Endothelial cell of umbilical vein (primary cell): Measurements from ENCODE around the gene KCNC1. TPM values are rescaled to one million over a fixed set of nuclear protein-coding genes. Genes with fewer than 3 reads are reported as not detected.

Source experiments
- BruUV-seq: library from RNA; stranded (reverse); fragments of 400-500 nt; replicated peaks from 2 replicates; lab custom pipeline; 2021; lab: Mats Ljungman, UMichigan
- CTCF ChIA-PET: fragments of 300-600, 350-600 bp; sonication (Branson Sonifier 250); formaldehyde crosslinking; loops from one replicate; lab custom pipeline; 2021; ENCODE audit warnings: antibody characterized with exemption, inconsistent platforms; lab: Charles Lee
- POLR2A ChIA-PET: fragments of 300-600, 350-600 bp; sonication (Branson Sonifier 250); formaldehyde crosslinking; loops from one replicate; lab custom pipeline; 2021; ENCODE audit warnings: antibody characterized with exemption, inconsistent platforms; lab: Charles Lee
- DNase-seq: peaks from one replicate; pipeline ENCODE4 v3.0.0-alpha.2; 2011; ENCODE audit warnings: low read depth, low spot score
- FAIRE-seq: peaks from 2 replicates; lab custom pipeline; 2011; peaks lifted over from hg19 to GRCh38; lab: Jason Lieb, UNC
- H2AFZ ChIP-seq: 2 replicates; pipeline ENCODE4 v1.6.0; 2012; ENCODE audit warnings: low read depth, low read length, control low read depth, inconsistent platforms
- H3K27ac ChIP-seq: 2 replicates; pipeline ENCODE4 v1.5.1; 2011; ENCODE audit warnings: low read depth, mild to moderate bottlenecking, control low read depth, low read length, moderate library complexity; ENCODE audit not compliant: insufficient read depth
- H3K27me3 ChIP-seq, 2 experiments: 2 replicates each; pipeline versions ENCODE4 v1.6.0 to v1.6.1; 2011; ENCODE audit warnings: low read length in 2 of 2, mixed read lengths in 1 of 2; ENCODE audit not compliant: control insufficient read depth in 2 of 2, insufficient read depth in 2 of 2
- H3K36me3 ChIP-seq, 2 experiments: 2 replicates in 1 of 2; 3 replicates in 1 of 2; pipeline ENCODE4 v1.5.1; 2011; ENCODE audit warnings: low read length in 2 of 2, mild to moderate bottlenecking in 1 of 2, moderate library complexity in 1 of 2; ENCODE audit not compliant: control insufficient read depth in 2 of 2, insufficient read depth in 2 of 2; ENCODE audit errors: extremely low read depth in 1 of 2
- H3K4me1 ChIP-seq: 3 replicates; pipeline ENCODE4 v1.5.1; 2011; ENCODE audit warnings: mild to moderate bottlenecking, low read length; ENCODE audit not compliant: control insufficient read depth, insufficient read depth; ENCODE audit errors: extremely low read depth
- H3K4me2 ChIP-seq: 2 replicates; pipeline ENCODE4 v1.6.1; 2011; ENCODE audit warnings: low read length, control low read depth, mixed read lengths; ENCODE audit not compliant: insufficient read depth
- H3K4me3 ChIP-seq, 3 experiments: fragments of 200-600 bp in 1 of 3; sonication (generic), shearing (Covaris generic) in 1 of 3; replicated peaks in 1 of 3; 2 replicates each; pipeline ENCODE4 v1.5.1; 2011 to 2016; ENCODE audit warnings: control low read depth in 3 of 3, low read length in 3 of 3, mild to moderate bottlenecking in 2 of 3, inconsistent platforms in 1 of 3, low read depth in 1 of 3, moderate library complexity in 1 of 3; ENCODE audit not compliant: insufficient read depth in 1 of 3
- H3K79me2 ChIP-seq: 2 replicates; pipeline ENCODE4 v1.6.0; 2012; ENCODE audit warnings: low read length, inconsistent platforms; ENCODE audit not compliant: control insufficient read depth, insufficient read depth
- H3K9ac ChIP-seq: replicated peaks from 2 replicates; pipeline ENCODE3; 2011; ENCODE audit warnings: low read length, control low read depth; ENCODE audit not compliant: insufficient read depth; ENCODE audit errors: extremely low read depth
- H3K9me1 ChIP-seq: replicated peaks from 3 replicates; pipeline ENCODE4 v1.6.0; 2011; ENCODE audit warnings: mild to moderate bottlenecking, low read length; ENCODE audit not compliant: control insufficient read depth, insufficient read depth; ENCODE audit errors: extremely low read depth
- H3K9me3 ChIP-seq: replicated peaks from 2 replicates; pipeline ENCODE4 v1.5.1; 2012; ENCODE audit warnings: low read length, inconsistent platforms; ENCODE audit not compliant: control insufficient read depth, insufficient read depth
- H4K20me1 ChIP-seq: replicated peaks from 2 replicates; pipeline ENCODE3; 2011; ENCODE audit warnings: mild to moderate bottlenecking, low read length; ENCODE audit not compliant: control insufficient read depth, insufficient read depth; ENCODE audit errors: extremely low read depth
- EZH2 ChIP-seq: IDR thresholded peaks from 2 replicates; pipeline ENCODE4 v1.6.1; 2012; ENCODE audit warnings: borderline replicate concordance, low read depth, mild to moderate bottlenecking, moderate library complexity, low read length, inconsistent platforms; ENCODE audit not compliant: severe bottlenecking
- FOS ChIP-seq: IDR thresholded peaks from 2 replicates; pipeline ENCODE4 v1.6.1; 2011; ENCODE audit warnings: mild to moderate bottlenecking, low read length, moderate library complexity, borderline replicate concordance; ENCODE audit not compliant: insufficient read depth
- GATA2 ChIP-seq: IDR thresholded peaks from 2 replicates; pipeline ENCODE4 v1.7.0; 2011; ENCODE audit warnings: low read depth, mild to moderate bottlenecking, moderate library complexity, mixed read lengths, low read length; ENCODE audit not compliant: insufficient read length, insufficient read depth
- JUN ChIP-seq: IDR thresholded peaks from 2 replicates; pipeline ENCODE4 v1.6.1; 2011; ENCODE audit warnings: borderline replicate concordance, low read depth; ENCODE audit not compliant: insufficient read length, insufficient read depth
- MAX ChIP-seq: IDR thresholded peaks from 2 replicates; pipeline ENCODE4 v1.6.1; 2011; ENCODE audit not compliant: insufficient read depth, insufficient read length
- MYC ChIP-seq: IDR thresholded peaks from one replicate; pipeline ENCODE4 v1.6.1; 2011; ENCODE audit warnings: mild to moderate bottlenecking, low read depth, low read length
- POLR2A ChIP-seq: IDR thresholded peaks from 2 replicates; pipeline ENCODE4 v1.6.1; 2012; ENCODE audit warnings: low read depth, mild to moderate bottlenecking, control low read depth, low read length
- POLR2AphosphoS5 ChIP-seq: IDR thresholded peaks from 2 replicates; pipeline ENCODE4 v1.6.1; 2012; ENCODE audit warnings: low read depth, mild to moderate bottlenecking, control low read depth, low read length, moderate library complexity; ENCODE audit not compliant: insufficient read depth
- dilution Hi-C: fragments of 300-500 bp; cut with MboI; formaldehyde crosslinking; loops from one replicate; pipeline ENCODE4 v1.15.0; 2019; ENCODE audit warnings: low sequenced_read_pairs; ENCODE audit not compliant: extremely low pct_ligation_motif_present
- intact Hi-C: fragments of 100-400 bp; cut with micrococcal nuclease; formaldehyde crosslinking; loops from one replicate; pipeline ENCODE4 v1.10.0; 2022
- polyA plus RNA-seq, 4 experiments: library from polyadenylated mRNA; depleted of rRNA in 3 of 4; stranded (reverse) in 3 of 4; unstranded in 1 of 4; fragments of >200 nt; gene quantifications; 2 replicates each; pipeline versions ENCODE4 v1.2.1 to v1.2.3, GENCODE V29; 2011 to 2012; ENCODE audit warnings: missing spikeins in 1 of 4
- total RNA-seq: library from RNA; stranded (reverse); gene quantifications from 2 replicates; pipeline ENCODE4 v1.2.3, GENCODE V29; 2021
- TF ChIP-seq, protein P1 (sequence below), 2 donors: IDR thresholded peaks; 1 replicate in 1 of 2; 2 replicates in 1 of 2; pipeline ENCODE4 v1.5.1; 2011; ENCODE audit warnings: low read length in 2 of 2, mild to moderate bottlenecking in 2 of 2, moderate library complexity in 2 of 2, control low read depth in 1 of 2, inconsistent platforms in 1 of 2, low read depth in 1 of 2; ENCODE audit not compliant: insufficient read depth in 1 of 2; ENCODE audit errors: extremely low read depth in 1 of 2

KCNC1 gene
- total and polyA plus RNA-seq, 2 donors (not counting 3 experiments of a cell fraction or from before 2014, with no cell fraction given): not detected

DNA sequence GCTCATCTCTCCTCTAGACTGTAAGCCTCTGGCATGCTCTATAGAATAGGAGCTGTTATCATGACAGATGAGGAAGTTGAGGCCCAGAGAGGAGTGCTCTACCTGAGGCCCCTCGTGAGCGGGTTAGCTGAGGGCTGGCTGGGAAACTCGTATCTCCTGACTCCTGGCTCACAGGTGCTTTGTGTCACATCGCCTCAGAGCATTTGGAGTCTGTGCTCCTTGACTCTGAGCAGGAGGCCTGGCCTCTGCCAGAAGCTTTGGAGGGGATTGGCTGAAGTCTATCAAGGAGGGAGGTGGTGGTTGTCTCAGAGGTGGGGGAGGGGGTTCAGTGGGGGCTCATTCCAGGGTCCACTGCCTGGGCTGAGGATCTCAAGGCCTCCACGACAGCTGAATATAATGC, 7.4 kb downstream of the KCNC1 start:
- Histone ChIP-seq H2AFZ (no peak overlapping the region), H3K4me2 (no peak overlapping the region), H4K20me1 (no peaks in the 10 kb centered on the region), H3K4me3 (no peak overlapping the region), H3K9me1 (no peaks in the 10 kb centered on the region), H3K9ac (no peak overlapping the region), H3K27me3 (peaks cover 20 to 26% of the 10 kb centered on the region in 2 experiments), H3K9me3 (no peaks in the 10 kb centered on the region), H3K4me1 (no peaks in the 10 kb centered on the region), H3K79me2 (no peaks in the 10 kb centered on the region), H3K27ac (no peak overlapping the region), H3K36me3 (no peaks in the 10 kb centered on the region)
- no TSS peak for BruUV-seq
- intact Hi-C loops (no loop called here), dilution Hi-C loops (no loop called here)
- CTCF ChIA-PET: interaction anchor here (1.7 kb wide), 1 partner anchor 11 kb away, joined by 5 read pairs; no protein-coding TSS in a partner anchor
- POLR2A ChIA-PET: no interaction called here
- no peak for FAIRE-seq
- TF ChIP-seq MYC (no peak), MAX (no peak), POLR2AphosphoS5 (no peak), POLR2A (no peak), GATA2 (no peak), EZH2 (no peak), JUN (no peak), FOS (no peak)
- TF ChIP-seq, protein P1, sequence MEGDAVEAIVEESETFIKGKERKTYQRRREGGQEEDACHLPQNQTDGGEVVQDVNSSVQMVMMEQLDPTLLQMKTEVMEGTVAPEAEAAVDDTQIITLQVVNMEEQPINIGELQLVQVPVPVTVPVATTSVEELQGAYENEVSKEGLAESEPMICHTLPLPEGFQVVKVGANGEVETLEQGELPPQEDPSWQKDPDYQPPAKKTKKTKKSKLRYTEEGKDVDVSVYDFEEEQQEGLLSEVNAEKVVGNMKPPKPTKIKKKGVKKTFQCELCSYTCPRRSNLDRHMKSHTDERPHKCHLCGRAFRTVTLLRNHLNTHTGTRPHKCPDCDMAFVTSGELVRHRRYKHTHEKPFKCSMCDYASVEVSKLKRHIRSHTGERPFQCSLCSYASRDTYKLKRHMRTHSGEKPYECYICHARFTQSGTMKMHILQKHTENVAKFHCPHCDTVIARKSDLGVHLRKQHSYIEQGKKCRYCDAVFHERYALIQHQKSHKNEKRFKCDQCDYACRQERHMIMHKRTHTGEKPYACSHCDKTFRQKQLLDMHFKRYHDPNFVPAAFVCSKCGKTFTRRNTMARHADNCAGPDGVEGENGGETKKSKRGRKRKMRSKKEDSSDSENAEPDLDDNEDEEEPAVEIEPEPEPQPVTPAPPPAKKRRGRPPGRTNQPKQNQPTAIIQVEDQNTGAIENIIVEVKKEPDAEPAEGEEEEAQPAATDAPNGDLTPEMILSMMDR (IDR thresholded peaks at IDR 0.05; ENCODE audit: extremely low read depth in 1 of 2, insufficient read depth in 1 of 2, low read depth in 1 of 2, low read length in 2 of 2): no peak
- DNase-seq: no peak
